ENCODE results near the gene SRPK2. TPM values are rescaled to one million over a fixed set of nuclear protein-coding genes. Genes with fewer than 3 reads are reported as not detected.
A peak's percentile ranks its signal among the peaks of the same experiment; 100 is the strongest.
"Not testable (repeated sequence)": the region's sequence is repeated elsewhere in the genome, so short reads cannot be mapped to it uniquely, and the experiment has no call there.

The SRPK2 gene
- 10 to 100 TPM; 44.6 to 68.2 (median 60.6) TPM for total RNA-seq

GRCh38 chr7:105388356-105389087 is at the start of gene SRPK2:
Gene SRPK2, minus strand, starts transcription at chr7:105388921.
- Histone ChIP-seq H3K4me3 (peak within 1 kb of the TSS; percentile 95 to 99 (median 96)), H3K9me3 (no peaks in the 10 kb centered on the region), H3K36me3 (no peaks in the 10 kb centered on the region), H3K27me3 (no peaks in the 10 kb centered on the region), H3K27ac (peak within 1 kb of the TSS; percentile 65 to 85), H3K4me1 (no peaks in the 10 kb centered on the region)
- TF ChIP-seq POLR2A (IDR thresholded peaks at IDR 0.05) (no peak), POLR2AphosphoS5 (IDR thresholded peaks at IDR 0.05) (peak in 1 of 3 donors; percentile 11), CTCF (IDR thresholded peaks at IDR 0.05) (no peak)
- intact Hi-C loops (cut with DNase I; ENCODE audit: low total_unique reads): no loop called here
- DNase-seq (ENCODE audit: low spot score in 2 of 2): peak; percentile 27 to 68

DNA sequence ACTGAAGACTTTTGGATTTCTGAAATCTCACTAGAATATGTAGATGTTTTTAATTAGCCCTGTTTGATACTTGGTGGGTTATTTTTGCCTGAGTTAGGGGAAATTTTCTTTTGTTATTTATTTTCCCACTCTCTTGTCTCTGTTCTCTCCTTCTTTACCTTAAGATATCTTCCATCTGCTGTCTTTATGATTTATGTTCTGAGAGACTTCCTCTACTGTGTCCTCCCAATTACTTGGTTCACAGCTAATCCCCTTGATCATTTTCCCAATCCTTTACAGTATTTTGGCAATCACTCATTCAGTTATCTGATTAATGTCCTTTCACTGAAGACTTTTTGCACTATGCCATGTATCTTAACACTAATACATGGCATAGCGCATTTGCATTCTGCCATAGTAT is 49.5 kb upstream of the SRPK2 start:
- intact Hi-C loops (cut with DNase I; ENCODE audit: low total_unique reads): no loop called here
- Histone ChIP-seq H3K27me3 (no peaks in the 10 kb centered on the region), H3K9me3 (no peaks in the 10 kb centered on the region), H3K27ac (no peak overlapping the region), H3K36me3 (no peaks in the 10 kb centered on the region), H3K4me3 (no peak overlapping the region), H3K4me1 (no peaks in the 10 kb centered on the region)
- no peak for TF ChIP-seq CTCF (IDR thresholded peaks at IDR 0.05)
- no peak for TF ChIP-seq POLR2A (IDR thresholded peaks at IDR 0.05)
- no peak for TF ChIP-seq POLR2AphosphoS5 (IDR thresholded peaks at IDR 0.05)
- DNase-seq (ENCODE audit: low spot score in 2 of 2): no peak

GRCh38 chr7:105437356-105437755 is 48.6 kb upstream of the SRPK2 start:
- DNase-seq (ENCODE audit: low spot score in 2 of 2); intact Hi-C loops (cut with DNase I; ENCODE audit: low total_unique reads); H3K27ac ChIP-seq; H3K36me3 ChIP-seq; H3K4me3 ChIP-seq; H3K4me1 ChIP-seq; H3K9me3 ChIP-seq; H3K27me3 ChIP-seq: not testable (repeated sequence)

DNA sequence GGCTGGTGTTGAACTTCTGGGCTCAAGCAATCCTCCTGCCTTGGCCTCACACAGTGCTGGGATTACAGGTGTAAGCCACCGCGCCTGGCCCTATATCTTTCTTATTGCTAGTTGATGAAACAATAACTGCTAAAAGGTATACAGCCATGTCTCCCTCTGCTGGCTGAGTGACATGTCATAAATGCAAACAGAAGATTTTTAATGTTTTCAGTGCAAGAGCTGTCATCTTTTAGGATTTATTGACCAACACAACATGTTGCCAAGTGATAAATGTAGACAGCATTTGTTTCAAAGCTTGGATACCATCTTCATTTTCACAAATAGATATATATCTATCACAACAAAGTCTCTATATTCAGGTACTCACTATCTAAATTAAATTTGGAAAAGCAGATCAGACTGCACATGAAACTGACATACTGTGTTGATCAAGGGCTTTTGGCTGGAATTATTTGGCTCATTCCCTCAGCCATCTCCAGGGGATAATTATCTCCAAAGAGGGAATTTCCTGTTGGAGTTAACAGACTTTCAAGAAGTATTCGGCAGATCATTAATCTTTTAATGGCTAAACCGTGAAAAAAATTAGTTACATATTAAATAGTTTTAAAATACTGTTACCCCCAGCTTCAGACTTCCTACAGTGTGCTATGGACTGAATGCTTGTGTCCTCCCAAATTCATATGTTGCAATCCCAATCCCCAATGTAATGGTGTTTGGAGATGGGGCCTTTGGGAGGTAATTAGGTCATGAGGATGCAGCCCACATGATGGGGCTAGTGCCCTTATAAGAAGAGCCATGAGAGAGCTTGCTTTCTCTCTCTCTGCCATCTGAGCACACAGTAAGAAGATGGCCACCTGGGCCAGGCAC is 41.3 kb upstream of the SRPK2 start:
- Histone ChIP-seq H3K4me1 (no peaks in the 10 kb centered on the region), H3K4me3 (no peak overlapping the region), H3K9me3 (no peaks in the 10 kb centered on the region), H3K27ac (no peak overlapping the region), H3K27me3 (no peaks in the 10 kb centered on the region), H3K36me3 (no peaks in the 10 kb centered on the region)
- TF ChIP-seq POLR2A (IDR thresholded peaks at IDR 0.05): no peak
- peak in 2 of 3 donors; percentile 30 to 42 for TF ChIP-seq CTCF (IDR thresholded peaks at IDR 0.05)
- TF ChIP-seq POLR2AphosphoS5 (IDR thresholded peaks at IDR 0.05): no peak
- intact Hi-C loops (cut with DNase I; ENCODE audit: low total_unique reads): no loop called here
- peak in 1 of 2 donors; percentile 21 for DNase-seq (ENCODE audit: low spot score in 2 of 2)

DNA sequence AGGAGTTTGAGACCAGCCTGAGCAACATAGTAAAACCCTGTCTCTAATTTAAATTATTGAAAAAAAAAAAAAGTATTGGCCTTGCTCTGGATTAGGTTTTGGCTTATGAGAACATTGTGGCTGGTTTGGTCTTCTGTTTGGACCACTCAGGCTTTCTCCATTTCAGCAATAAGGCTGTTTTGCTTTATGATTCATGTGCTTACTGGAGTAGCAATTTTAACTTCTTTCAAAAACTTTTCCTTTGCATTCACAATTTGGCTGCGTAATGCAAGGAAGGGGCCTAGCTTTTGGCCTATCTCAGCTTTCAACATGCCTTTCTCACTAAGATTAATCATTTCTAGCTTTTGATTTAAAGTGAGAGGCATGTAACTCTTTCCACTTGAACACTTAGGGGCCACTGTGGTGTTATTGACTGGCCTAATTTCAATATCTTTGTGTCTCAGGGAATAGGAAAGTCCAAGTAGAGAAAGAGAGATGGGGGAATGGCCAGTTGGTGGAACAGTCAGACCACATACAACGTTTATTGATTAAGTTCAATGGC is 38.0 kb upstream of the SRPK2 start:
- H3K9me3 ChIP-seq: no peaks in the 10 kb centered on the region
- no peaks in the 10 kb centered on the region for H3K27me3 ChIP-seq
- intact Hi-C loops (cut with DNase I; ENCODE audit: low total_unique reads): no loop called here
- no peaks in the 10 kb centered on the region for H3K36me3 ChIP-seq
- no peak overlapping the region for H3K4me3 ChIP-seq
- H3K4me1 ChIP-seq: no peaks in the 10 kb centered on the region
- TF ChIP-seq CTCF (IDR thresholded peaks at IDR 0.05) (no peak), POLR2AphosphoS5 (IDR thresholded peaks at IDR 0.05) (no peak)
- no peak overlapping the region for H3K27ac ChIP-seq
- no peak for DNase-seq (ENCODE audit: low spot score in 2 of 2)

Measured in breast epithelium (tissue), 4 donors.